Measurements from ENCODE around the gene PTPRO.

PTPRO gene

GRCh38 chr12:15505616-15506015 lies 183.3 kb downstream of the PTPRO start:
- no peaks in the 10 kb centered on the region for H3K79me2 ChIP-seq (ENCODE audit: insufficient read depth, low read length)
- H2AFZ ChIP-seq (ENCODE audit: low read depth, low read length, severe bottlenecking): no peak overlapping the region
- H3K4me2 ChIP-seq (ENCODE audit: low read depth, low read length, poor library complexity, severe bottlenecking): no peak overlapping the region
- no peaks in the 10 kb centered on the region for H3K9me3 ChIP-seq (ENCODE audit: insufficient read depth, low read length)
- no peak overlapping the region for H3K27ac ChIP-seq (ENCODE audit: low read depth, low read length)
- no peaks in the 10 kb centered on the region for H3K9me2 ChIP-seq (replicated peaks; ENCODE audit: insufficient read depth, low read length)
- H3F3A ChIP-seq (ENCODE audit: insufficient read depth): no peaks in the 10 kb centered on the region
- H3K9ac ChIP-seq (ENCODE audit: low read length): no peak overlapping the region
- H3K36me3 ChIP-seq (ENCODE audit: low read length): no peaks in the 10 kb centered on the region
- H3K4me3 ChIP-seq (ENCODE audit: insufficient read depth, low read length, poor library complexity, severe bottlenecking): no peak overlapping the region
- H4K20me1 ChIP-seq (ENCODE audit: low read depth, low read length): no peaks in the 10 kb centered on the region
- H3K27me3 ChIP-seq (ENCODE audit: low read length): no peaks in the 10 kb centered on the region
- TF ChIP-seq CTCF (IDR thresholded peaks at IDR 0.05; ENCODE audit: insufficient read depth, low read length, poor library complexity, severe bottlenecking) (no peak), EZH2phosphoT487 (conservative IDR thresholded peaks at IDR 0.05; ENCODE audit: low read length) (no peak)

- Histone ChIP-seq H3K4me2 (ENCODE audit: low read depth, low read length, poor library complexity, severe bottlenecking) (no peak overlapping the region), H2AFZ (ENCODE audit: low read depth, low read length, severe bottlenecking) (no peak overlapping the region), H3K79me2 (ENCODE audit: insufficient read depth, low read length) (no peaks in the 10 kb centered on the region), H3K9me3 (ENCODE audit: insufficient read depth, low read length) (no peaks in the 10 kb centered on the region), H3K36me3 (ENCODE audit: low read length) (no peaks in the 10 kb centered on the region), H3K27ac (ENCODE audit: low read depth, low read length) (no peak overlapping the region), H3K9me2 (replicated peaks; ENCODE audit: insufficient read depth, low read length) (no peaks in the 10 kb centered on the region), H3K4me3 (ENCODE audit: insufficient read depth, low read length, poor library complexity, severe bottlenecking) (no peak overlapping the region), H3K27me3 (ENCODE audit: low read length) (no peaks in the 10 kb centered on the region), H3K9ac (ENCODE audit: low read length) (no peak overlapping the region), H3F3A (ENCODE audit: insufficient read depth) (no peaks in the 10 kb centered on the region), H4K20me1 (ENCODE audit: low read depth, low read length) (no peaks in the 10 kb centered on the region)
- TF ChIP-seq CTCF (IDR thresholded peaks at IDR 0.05; ENCODE audit: insufficient read depth, low read length, poor library complexity, severe bottlenecking) (no peak), EZH2phosphoT487 (conservative IDR thresholded peaks at IDR 0.05; ENCODE audit: low read length) (no peak)
These were observed 192.7 kb downstream of the PTPRO start for GRCh38 chr12:15515010-15515409.

GRCh38 chr12:15520083-15520482 lies 197.8 kb downstream of the PTPRO start:
- Histone ChIP-seq H3K4me2 (ENCODE audit: low read depth, low read length, poor library complexity, severe bottlenecking) (no peak overlapping the region), H3K79me2 (ENCODE audit: insufficient read depth, low read length) (no peaks in the 10 kb centered on the region), H3K9me3 (ENCODE audit: insufficient read depth, low read length) (no peaks in the 10 kb centered on the region), H3K4me3 (ENCODE audit: insufficient read depth, low read length, poor library complexity, severe bottlenecking) (no peak overlapping the region), H3K9me2 (replicated peaks; ENCODE audit: insufficient read depth, low read length) (no peaks in the 10 kb centered on the region), H3K27ac (ENCODE audit: low read depth, low read length) (no peak overlapping the region), H3F3A (ENCODE audit: insufficient read depth) (no peaks in the 10 kb centered on the region), H3K36me3 (ENCODE audit: low read length) (no peaks in the 10 kb centered on the region), H3K27me3 (ENCODE audit: low read length) (no peaks in the 10 kb centered on the region), H3K9ac (ENCODE audit: low read length) (no peak overlapping the region), H2AFZ (ENCODE audit: low read depth, low read length, severe bottlenecking) (no peak overlapping the region), H4K20me1 (ENCODE audit: low read depth, low read length) (no peaks in the 10 kb centered on the region)
- TF ChIP-seq EZH2phosphoT487 (conservative IDR thresholded peaks at IDR 0.05; ENCODE audit: low read length) (no peak), CTCF (IDR thresholded peaks at IDR 0.05; ENCODE audit: insufficient read depth, low read length, poor library complexity, severe bottlenecking) (no peak)
